Umbilical cord (tissue), 2 donors: Measurements from ENCODE around the gene RB1. TPM values are rescaled to one million over a fixed set of nuclear protein-coding genes. Genes with fewer than 3 reads are reported as not detected.

Experiments used
- DNase-seq: peaks from one replicate; pipeline ENCODE4 v3.0.0-alpha.2; 2015; ENCODE audit warnings: low spot score
- total RNA-seq: library from RNA; depleted of rRNA; stranded (reverse); fragments of >200 nt; gene quantifications from one replicate; pipeline ENCODE4 v1.2.3, GENCODE V29; 2014; ENCODE audit warnings: low replicate concordance; ENCODE audit not compliant: insufficient read depth

The RB1 gene
- total RNA-seq = 27.9 TPM

DNA sequence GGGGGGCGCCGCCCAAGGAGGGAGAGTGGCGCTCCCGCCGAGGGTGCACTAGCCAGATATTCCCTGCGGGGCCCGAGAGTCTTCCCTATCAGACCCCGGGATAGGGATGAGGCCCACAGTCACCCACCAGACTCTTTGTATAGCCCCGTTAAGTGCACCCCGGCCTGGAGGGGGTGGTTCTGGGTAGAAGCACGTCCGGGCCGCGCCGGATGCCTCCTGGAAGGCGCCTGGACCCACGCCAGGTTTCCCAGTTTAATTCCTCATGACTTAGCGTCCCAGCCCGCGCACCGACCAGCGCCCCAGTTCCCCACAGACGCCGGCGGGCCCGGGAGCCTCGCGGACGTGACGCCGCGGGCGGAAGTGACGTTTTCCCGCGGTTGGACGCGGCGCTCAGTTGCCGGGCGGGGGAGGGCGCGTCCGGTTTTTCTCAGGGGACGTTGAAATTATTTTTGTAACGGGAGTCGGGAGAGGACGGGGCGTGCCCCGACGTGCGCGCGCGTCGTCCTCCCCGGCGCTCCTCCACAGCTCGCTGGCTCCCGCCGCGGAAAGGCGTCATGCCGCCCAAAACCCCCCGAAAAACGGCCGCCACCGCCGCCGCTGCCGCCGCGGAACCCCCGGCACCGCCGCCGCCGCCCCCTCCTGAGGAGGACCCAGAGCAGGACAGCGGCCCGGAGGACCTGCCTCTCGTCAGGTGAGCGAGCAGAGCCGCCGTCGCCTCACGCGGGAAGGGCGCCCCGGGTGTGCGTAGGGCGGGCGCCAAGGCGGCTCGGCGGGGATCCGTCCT lies at the start of gene RB1:
Gene RB1 (plus strand): TSS at position 393 of the 784 bp plus-strand sequence. CDS start 162 bp downstream, at position 555.
- peak; percentile 90 for DNase-seq

DNA sequence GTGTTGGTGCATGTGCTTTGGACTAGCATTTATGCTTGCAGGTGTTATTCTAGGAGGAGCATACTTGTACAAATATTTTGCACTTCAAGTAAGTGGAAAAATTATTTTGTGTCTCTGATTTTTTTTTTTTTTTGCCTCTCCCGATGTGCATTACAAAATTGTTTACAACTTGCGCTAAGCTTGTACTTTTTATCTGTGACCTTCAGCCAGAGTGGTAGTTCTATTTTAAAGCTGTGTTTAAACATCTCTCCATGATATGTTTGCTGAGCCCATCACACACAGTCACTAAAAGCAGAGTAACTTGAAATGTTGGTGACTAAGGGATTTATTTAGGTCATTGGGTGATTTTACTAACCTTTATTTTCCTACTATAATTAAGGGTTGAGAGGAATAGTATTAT lies 49.7 kb upstream of the RB1 start:
- no peak for DNase-seq

DNA sequence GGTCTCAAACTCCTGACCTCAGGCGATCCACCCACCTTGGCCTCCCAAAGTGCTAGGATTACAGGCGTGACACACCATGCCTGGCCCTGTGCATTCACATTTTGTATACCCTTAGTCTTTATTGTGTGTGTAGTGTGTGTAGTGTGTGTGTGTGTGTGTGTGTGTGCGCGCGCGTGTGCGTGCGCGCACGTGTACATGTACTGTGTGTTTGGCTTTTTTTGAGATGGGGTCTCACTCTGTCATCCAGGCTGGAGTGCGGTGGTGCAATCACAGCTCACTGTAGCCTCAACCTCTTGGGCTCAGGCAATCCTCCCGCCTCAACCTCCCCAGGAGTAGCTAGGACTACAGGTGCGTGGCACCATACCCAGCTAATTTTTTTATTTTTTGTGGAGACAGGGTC lies 48.5 kb upstream of the RB1 start:
- no peak for DNase-seq

DNA sequence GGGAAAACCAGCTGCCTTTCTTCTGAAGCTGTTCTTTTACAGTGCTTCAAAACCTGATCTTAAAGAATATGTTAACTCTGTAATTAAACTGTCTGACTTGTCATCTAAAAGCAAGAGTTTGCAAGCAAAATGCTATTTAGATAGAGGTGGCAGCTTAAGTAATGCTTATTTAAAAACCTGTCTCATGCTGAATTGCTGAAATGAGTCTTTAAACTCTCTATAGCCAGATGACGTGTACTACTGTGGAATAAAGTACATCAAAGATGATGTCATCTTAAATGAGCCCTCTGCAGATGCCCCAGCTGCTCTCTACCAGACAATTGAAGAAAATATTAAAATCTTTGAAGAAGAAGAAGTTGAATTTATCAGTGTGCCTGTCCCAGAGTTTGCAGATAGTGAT lies 47.6 kb upstream of the RB1 start:
- no peak for DNase-seq

DNA sequence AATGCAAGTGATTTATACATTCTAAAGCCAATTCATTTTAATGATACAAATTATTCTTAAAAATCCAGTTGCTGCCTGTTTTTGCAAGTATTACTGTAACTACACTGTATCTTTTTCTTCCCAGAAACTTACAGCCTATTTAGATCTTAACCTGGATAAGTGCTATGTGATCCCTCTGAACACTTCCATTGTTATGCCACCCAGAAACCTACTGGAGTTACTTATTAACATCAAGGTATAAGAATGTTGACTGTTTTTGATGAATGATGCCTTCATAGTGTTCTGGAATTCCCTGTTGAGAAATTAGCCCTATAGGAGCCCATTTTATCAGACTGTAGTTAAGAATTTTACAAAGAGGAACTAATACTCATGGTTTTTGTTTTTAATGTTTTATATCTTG lies 45.5 kb upstream of the RB1 start:
- no peak for DNase-seq

DNA sequence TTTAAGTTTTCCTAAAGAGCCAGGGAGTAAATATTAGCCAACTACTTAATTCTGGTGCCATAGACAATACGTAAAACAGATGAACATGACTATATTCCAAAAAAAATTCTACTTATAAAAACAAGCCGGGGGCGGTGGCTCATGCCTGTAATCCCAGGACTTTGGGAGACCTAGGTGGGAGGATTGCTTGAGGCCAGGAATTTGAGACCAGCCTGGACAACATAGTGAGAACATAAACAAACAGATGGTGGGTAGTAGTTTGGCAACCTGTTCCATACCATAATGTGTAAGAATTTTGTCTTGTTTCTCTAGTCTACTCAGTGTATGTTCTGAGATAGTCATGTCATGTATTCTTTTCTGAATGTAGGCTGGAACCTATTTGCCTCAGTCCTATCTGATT lies 45.1 kb upstream of the RB1 start:
- DNase-seq = no peak

DNA sequence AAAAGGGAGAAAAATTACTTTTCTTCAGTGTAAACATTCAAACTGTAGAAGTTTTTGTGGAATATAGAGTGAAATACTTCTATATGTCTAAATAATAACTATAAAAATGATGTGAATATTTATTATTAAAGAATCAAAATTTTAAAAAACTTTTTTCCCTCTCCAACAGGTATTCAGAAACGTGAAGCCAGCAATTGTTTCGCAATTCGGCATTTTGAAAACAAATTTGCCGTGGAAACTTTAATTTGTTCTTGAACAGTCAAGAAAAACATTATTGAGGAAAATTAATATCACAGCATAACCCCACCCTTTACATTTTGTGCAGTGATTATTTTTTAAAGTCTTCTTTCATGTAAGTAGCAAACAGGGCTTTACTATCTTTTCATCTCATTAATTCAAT lies 42.6 kb upstream of the RB1 start:
- DNase-seq = no peak

DNA sequence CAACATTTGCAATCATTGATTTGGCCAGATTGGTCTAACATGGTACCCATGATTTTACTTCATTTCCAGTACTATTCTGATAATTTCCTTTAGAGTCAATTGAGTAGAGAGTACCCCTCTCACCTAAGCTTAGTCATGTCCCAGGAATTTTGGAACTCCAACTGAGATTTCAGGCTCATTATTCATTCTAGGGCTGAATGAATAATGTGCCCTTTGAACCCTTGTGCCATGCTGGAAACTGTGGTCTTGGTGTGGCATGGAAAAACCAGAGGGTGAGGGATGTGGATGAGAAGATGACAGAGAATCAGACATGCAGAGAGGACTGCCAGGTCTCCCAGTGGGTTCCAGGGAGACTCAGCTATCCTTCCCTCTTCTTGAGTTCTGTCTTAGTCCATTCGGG lies 40.4 kb upstream of the RB1 start:
- no peak for DNase-seq

DNA sequence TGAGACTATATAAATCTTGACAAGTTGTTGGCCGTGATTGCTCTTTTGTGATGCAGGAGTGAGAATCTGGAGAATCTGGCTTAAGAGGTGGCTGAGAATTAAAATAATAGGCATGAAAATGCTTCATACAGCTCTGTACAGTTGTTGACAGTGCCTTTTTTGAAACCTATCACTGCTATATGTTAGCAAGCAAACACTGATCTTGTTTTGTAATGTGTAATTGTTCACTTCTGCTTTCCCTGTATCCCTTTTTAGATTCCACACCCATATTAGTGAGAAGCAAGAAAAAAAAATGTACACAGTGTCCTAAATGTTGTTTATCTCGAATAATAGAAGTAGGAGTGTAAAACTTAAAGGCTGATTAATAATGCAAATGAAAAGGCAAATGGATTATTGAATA lies 39.5 kb upstream of the RB1 start:
- DNase-seq = no peak

DNA sequence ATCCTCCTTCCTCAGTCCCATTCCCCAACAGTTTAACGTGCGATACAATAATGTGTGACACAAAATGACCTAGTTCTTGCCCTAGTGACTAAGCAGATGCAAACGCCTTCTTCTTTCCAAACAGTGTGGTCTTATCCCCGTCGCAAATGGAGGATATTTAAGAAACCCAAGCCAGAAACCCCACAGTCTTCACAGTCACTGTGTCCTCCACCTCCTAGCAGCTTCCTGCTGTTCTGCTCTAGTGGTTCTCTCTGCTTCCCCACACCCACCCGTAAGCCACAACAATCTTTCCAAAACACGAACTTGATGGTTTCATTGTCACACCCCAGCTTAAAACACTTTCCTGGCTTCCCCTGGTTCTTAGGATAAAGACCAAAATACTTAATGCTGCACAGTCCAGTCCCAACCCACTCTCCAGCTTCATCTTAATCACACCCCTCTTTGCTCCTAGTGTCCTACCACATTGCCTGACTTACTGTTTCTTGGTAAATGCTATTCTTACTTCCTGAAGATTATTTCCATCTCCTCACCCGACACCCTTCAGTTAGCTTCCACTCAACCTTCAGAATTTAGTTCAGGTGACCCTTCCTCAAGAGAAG lies 38.2 kb upstream of the RB1 start:
- DNase-seq = no peak

DNA sequence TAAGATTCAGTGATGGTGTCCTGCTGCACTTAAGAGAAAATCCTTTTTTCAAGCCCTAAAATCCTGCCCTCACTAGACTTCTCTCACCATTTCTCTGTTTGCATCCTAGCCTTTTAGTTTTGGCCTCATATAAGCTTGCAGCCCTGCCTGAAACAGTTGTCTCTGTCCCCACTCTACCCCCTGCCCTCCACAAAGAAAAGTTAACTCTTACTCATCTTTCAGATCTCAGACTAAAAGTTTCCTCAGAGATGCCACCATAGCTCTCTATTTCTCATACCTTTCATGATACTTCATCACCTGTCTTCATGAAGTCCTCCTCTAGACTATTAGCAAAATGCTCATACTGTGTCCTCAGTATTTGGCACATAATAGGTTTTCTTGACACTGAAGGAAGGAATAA lies 37.4 kb upstream of the RB1 start:
- no peak for DNase-seq

DNA sequence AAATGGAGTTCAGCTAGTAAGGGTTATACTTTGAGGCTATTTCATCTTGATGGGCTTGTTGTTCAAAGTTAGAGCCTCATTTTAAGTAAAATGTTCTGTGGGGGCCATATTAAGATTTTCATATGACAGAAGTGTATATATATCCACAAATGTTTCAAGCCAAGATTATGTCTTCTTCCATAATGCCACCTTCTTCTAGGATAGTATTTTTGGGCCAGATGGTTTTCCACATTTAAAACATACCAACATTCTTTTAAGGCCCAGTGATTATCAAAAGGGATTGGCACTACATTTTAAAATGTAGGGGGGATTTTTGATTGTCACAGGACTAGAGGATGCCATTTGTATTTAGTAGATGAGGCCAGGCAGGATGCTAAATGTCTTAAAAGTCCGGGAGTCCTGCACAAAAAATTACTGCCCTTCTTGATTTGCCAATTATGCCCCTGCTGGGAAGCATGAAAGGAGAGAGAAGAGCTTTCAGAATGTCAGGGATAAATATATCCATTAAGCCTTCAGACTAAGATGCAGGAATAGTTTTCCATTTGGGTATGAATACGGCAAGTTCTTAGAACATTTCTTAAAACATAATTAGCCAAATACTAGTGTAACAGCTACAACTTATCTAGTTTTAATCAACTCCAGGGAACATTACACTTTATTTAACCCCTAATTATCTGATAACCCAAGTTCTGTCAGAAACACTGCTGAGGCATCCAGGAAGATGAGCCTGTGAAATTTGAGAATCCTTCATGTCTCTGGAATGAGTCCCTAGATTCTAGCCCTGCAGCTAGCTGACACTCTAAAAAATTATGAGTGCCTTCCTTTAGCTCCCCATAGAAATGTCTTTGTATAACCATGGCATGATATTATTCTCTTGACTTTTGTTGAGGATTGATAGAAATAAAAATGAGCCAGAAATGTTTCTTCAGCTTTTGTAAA lies 36.6 kb upstream of the RB1 start:
- DNase-seq = no peak

DNA sequence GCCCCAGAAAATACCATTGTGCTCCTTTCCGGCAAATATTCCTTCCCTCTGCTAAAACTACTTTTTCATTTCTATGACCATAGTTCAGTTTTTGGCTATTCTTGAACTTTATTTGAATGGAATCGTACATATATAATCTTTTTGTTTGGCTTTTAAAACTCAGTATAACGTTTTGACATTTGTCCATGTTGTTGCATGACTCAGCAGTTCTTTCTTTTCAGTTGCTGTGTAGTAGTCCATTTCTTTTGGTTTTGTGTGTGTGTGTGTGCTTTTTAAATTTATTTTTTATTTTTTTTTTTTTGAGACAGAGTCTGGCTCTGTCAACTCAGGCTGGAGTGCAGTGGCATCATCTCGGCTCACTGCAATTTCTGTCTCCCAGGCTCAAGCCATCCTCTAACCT lies 35.5 kb upstream of the RB1 start:
- no peak for DNase-seq

DNA sequence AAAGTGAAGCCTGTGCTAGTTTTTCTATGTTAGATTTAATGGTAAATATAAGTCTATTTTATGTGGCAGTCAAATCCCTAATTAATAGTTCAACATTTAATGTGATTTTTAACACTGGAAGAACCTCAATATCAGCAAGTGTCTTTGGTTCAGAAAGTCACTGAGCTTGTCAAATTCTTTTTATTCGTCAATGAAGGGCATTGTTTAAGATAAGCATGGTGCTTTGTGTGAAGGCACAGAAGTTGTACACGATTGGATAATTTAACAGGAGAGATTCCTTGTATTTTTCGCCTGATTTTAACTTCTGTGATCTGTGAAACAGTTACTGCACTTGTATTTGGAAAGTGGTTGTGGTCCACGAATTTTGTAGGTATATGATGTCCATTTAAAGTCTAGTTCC lies 30.2 kb upstream of the RB1 start:
- DNase-seq = no peak

DNA sequence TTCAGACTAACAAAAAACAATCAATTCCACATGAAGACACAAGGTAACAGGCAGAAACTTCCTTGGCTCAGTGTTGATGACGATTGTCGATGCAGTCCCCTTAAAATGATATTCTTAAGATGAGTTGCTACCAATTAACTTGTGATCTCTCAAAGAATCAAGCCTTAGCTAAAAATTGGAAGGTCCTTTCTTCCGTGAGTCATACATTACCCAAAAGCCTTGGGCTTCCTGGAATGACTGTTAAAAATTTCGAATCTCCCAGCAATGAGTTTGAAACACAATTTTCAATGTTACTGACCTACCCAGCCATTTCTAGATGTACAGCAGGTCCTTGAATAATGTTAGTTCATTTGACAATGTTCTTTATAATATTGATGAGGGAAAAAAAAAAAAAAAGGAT lies 28.0 kb upstream of the RB1 start:
- no peak for DNase-seq

DNA sequence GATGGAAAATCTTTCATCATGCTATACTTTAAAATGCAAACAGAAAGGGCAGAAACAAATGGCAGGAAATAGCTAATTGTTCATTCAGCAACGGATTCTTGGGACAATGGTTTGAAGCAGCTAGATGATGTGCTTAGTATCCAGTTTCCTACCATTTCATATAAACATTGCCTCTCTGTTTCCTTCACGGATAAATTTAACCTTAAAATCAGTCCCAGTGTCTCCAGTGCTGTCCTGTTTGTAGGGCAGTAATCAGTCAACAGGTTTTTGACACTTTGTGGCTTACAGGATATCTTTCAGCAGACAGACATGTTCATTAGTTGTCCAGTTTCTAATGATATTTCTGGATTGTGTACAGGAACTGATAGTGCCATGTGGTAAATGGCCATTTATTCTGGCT lies 24.7 kb upstream of the RB1 start:
- DNase-seq = no peak

DNA sequence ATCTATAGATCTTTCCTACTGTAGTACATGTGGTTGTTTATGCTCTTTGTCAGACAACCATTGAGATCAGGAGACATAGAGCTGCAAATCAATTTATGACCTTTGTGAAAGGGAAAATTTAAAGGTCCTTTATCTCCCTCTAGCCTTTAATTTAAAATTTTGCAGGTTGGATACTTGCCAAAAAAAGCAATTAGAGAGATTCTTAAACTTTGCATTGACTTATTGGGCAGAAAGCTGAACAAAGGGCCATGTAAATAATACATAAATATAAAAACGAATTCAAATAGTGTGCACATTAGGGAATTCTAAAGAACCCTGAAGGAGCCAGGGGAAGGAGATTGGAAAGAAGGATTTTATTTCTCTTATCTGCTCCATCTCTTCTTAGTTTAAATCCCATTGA lies 22.0 kb upstream of the RB1 start:
- no peak for DNase-seq

DNA sequence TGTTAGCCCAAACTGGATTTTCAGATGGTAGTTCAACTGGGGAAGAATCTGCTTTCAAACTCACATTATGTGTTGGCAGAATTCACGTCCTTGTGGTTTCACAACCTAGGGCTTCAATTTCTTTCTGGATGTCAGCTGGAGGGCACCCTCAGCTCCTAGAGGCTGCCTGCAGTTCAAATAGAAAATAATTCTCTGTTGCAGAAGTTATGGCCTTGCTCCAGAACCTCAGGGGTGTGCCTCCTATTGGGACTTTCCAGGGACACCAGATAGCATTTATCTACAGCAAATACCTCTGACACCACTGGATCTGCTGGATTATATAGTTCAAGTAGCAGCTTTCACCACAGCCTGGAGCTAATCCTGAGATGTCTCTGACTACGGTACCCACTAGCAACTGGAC lies 11.8 kb upstream of the RB1 start:
- peak; percentile 59 for DNase-seq

DNA sequence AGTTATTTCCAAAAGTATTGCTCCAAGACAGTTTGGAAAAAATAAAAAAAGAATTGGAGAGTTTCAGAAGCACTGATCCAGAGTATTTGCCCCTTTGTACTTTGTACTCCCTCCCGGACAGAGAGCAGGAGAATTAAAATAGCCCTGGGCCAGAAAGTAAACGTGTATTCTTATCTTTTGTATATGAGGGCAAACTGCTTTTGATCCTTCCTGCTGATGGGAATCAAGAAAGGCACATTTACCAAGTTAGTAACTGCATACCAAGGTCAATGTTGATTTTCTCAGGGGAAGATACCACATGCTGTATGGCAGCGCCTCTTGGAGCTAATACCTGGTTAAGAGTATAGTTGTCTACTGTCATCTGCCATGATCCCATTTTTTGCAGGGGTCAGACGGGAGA lies 10.9 kb upstream of the RB1 start:
- DNase-seq = no peak

DNA sequence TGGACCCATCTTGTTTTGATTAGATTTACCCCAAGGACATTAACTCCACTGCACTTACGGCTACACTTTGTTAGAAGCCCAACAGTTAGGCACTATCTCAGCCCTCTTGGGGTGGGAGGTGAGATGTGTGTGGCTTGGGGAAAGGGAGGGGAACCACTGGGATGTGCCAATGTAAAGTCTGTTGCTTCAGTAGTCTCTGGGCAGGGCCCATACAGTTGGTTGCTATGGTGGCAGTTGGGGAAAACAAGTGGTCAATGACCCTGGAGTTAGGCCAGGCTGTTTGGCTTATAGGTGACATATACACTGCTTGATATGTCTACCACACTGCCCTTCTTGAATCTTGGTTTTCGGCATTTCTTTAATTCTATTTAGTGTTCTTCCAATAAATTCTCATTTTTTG lies 8.9 kb upstream of the RB1 start:
- no peak for DNase-seq

DNA sequence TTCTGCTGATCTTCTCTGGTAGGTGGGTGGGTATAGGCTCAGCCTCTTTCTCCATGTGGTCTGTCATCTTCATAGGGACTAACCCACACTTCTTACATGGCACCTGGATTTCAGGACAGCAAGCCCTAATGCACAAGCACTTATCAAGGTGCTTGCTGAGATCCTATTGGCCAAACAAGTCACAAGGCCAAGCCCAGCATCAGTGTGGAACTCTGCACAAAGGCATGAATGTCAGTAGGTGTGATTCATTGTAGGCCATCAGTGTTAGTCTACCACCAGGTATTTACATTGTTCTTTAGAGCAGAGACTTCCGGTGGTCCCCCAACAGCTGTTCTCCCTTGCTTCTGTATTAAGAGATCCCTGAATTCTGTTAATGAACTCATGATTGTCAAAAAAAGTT lies 8.3 kb upstream of the RB1 start:
- DNase-seq = no peak

DNA sequence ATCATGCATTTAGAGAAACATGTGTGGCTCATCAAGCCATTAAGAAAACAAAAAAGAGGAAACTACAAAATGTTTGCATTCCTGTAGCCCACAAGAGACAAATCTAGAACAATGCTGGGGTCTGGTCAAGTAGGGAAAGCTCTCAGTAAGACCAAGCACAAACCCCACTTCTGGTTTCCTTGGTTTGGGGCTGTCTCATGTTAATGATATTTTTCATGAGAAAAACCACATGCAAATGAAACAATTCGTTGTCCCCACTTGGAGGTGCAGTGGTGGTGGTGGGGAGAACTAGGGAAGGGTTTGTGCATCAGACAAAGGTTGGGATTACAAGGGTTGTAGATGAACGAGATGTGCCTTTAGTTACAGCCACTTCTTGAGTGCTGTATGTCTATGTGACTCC lies 7.0 kb upstream of the RB1 start:
- DNase-seq = no peak
